Ishikawa (cell line): ENCODE results near the gene NPC1L1.

Source experiments
- CEBPB ChIP-seq: IDR thresholded peaks from 2 replicates; pipeline ENCODE4 v1.6.1; 2012
- CREB1 ChIP-seq: IDR thresholded peaks from 2 replicates; pipeline ENCODE4 v1.6.1; 2012; ENCODE audit warnings: low read depth
- EGR1 ChIP-seq: IDR thresholded peaks from 2 replicates; pipeline ENCODE4 v1.6.1; 2012
- EP300 ChIP-seq: IDR thresholded peaks from 2 replicates; pipeline ENCODE4 v1.6.1; 2012; ENCODE audit warnings: borderline replicate concordance
- FOXM1 ChIP-seq: IDR thresholded peaks from 2 replicates; pipeline ENCODE4 v1.6.1; 2012; ENCODE audit warnings: low read depth, borderline replicate concordance
- NFIC ChIP-seq: IDR thresholded peaks from 2 replicates; pipeline ENCODE4 v1.6.1; 2012
- RAD21 ChIP-seq: IDR thresholded peaks from 2 replicates; pipeline ENCODE4 v1.6.1; 2012; ENCODE audit warnings: low read depth
- TAF1 ChIP-seq: IDR thresholded peaks from 2 replicates; pipeline ENCODE4 v1.6.1; 2012; ENCODE audit warnings: low read depth, mild to moderate bottlenecking
- TCF12 ChIP-seq: IDR thresholded peaks from 2 replicates; pipeline ENCODE4 v1.6.1; 2012; ENCODE audit warnings: low read depth
- TEAD4 ChIP-seq: IDR thresholded peaks from 2 replicates; pipeline ENCODE4 v1.6.1; 2012
- YY1 ChIP-seq: IDR thresholded peaks from 2 replicates; pipeline ENCODE4 v1.6.1; 2012; ENCODE audit warnings: low read depth
- ZBTB7A ChIP-seq: IDR thresholded peaks from 2 replicates; pipeline ENCODE4 v1.6.1; 2012; ENCODE audit warnings: low read depth
- TF ChIP-seq, protein P1 (sequence below): IDR thresholded peaks from 2 replicates; pipeline ENCODE4 v1.6.1; 2012; ENCODE audit warnings: low read depth, mild to moderate bottlenecking
- TF ChIP-seq, protein P2 (sequence below): IDR thresholded peaks from 2 replicates; pipeline ENCODE4 v1.6.1; 2012
- TF ChIP-seq, protein P3 (sequence below): IDR thresholded peaks from 2 replicates; pipeline ENCODE4 v1.6.1; 2012

The NPC1L1 gene

DNA sequence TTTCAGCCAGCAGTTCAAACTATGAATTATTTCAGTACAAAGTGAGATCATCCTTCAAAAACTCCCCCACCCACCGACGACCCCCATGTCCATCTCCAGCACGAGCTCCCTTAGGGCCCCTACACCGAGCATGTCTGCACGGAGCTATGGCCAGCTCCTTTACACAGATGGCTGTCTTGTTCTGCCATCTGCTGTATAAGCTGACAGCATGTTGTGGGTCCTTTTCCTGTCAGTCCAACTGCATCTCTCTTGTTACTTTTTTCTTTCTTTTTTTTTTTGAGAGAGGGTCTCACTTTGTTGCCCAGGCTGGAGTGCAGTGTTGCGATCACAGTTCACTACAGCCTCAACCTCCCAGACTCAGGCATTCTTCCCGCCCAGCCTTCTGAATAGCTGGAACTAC is 21.6 kb downstream of the NPC1L1 start:
- TF ChIP-seq CEBPB (no peak), CREB1 (no peak), RAD21 (no peak)
- TF ChIP-seq, protein P1, sequence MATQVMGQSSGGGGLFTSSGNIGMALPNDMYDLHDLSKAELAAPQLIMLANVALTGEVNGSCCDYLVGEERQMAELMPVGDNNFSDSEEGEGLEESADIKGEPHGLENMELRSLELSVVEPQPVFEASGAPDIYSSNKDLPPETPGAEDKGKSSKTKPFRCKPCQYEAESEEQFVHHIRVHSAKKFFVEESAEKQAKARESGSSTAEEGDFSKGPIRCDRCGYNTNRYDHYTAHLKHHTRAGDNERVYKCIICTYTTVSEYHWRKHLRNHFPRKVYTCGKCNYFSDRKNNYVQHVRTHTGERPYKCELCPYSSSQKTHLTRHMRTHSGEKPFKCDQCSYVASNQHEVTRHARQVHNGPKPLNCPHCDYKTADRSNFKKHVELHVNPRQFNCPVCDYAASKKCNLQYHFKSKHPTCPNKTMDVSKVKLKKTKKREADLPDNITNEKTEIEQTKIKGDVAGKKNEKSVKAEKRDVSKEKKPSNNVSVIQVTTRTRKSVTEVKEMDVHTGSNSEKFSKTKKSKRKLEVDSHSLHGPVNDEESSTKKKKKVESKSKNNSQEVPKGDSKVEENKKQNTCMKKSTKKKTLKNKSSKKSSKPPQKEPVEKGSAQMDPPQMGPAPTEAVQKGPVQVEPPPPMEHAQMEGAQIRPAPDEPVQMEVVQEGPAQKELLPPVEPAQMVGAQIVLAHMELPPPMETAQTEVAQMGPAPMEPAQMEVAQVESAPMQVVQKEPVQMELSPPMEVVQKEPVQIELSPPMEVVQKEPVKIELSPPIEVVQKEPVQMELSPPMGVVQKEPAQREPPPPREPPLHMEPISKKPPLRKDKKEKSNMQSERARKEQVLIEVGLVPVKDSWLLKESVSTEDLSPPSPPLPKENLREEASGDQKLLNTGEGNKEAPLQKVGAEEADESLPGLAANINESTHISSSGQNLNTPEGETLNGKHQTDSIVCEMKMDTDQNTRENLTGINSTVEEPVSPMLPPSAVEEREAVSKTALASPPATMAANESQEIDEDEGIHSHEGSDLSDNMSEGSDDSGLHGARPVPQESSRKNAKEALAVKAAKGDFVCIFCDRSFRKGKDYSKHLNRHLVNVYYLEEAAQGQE, result no peak

DNA sequence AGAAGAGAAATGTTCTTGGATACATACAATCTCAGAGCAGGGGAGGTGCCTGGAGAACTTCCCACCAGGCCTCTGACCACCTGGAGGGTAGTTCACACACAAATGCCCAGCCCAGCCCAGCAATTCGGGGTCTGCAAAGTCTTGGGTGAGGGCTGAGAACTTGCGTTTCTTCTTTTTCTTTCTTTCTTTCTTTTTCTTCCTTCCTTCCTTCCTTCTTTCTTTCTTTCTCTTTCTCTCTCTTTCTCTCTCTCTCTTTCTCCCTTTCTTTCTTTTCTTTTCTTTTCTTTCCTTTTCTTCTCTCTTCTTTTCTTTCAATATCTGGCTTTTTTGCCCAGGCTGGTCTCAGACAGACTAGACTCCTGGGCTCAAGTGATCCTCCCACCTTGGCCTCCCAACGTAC is 22.4 kb downstream of the NPC1L1 start:
- TF ChIP-seq TEAD4, result no peak
- no peak for TF ChIP-seq YY1
- TF ChIP-seq, protein P1, result no peak
- TF ChIP-seq, protein P2, sequence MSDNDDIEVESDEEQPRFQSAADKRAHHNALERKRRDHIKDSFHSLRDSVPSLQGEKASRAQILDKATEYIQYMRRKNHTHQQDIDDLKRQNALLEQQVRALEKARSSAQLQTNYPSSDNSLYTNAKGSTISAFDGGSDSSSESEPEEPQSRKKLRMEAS, result no peak
- no peak for TF ChIP-seq CREB1
- no peak for TF ChIP-seq ZBTB7A
- TF ChIP-seq FOXM1, result no peak
- TF ChIP-seq EP300, result no peak

DNA sequence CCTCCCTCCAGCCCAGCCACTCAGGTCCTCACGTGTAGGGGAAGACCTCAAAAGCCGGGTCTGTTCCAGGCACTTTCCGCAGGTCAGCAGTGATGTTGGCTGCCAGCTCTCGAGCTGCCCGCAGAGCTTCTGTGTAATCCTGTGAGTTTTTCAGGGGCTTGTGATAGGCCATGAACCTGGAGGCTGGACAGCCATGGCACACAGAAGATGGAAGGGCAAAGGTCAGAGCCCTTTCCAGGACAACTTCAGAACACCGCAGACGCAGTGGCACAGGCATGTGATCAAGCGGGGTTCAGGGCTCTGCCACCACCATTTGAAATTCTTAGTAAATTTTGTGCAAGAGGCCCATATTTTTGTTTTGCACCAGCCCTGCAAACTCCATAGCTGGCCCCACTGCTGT is 24.0 kb downstream of the NPC1L1 start:
- TF ChIP-seq CEBPB, result no peak
- TF ChIP-seq, protein P2, result no peak
- TF ChIP-seq ZBTB7A, result no peak
- TF ChIP-seq RAD21, result no peak
- no peak for TF ChIP-seq YY1
- TF ChIP-seq EGR1, result no peak
- TF ChIP-seq FOXM1, result no peak
- TF ChIP-seq NFIC, result no peak
- TF ChIP-seq, protein P3, sequence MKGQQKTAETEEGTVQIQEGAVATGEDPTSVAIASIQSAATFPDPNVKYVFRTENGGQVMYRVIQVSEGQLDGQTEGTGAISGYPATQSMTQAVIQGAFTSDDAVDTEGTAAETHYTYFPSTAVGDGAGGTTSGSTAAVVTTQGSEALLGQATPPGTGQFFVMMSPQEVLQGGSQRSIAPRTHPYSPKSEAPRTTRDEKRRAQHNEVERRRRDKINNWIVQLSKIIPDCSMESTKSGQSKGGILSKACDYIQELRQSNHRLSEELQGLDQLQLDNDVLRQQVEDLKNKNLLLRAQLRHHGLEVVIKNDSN, result no peak

DNA sequence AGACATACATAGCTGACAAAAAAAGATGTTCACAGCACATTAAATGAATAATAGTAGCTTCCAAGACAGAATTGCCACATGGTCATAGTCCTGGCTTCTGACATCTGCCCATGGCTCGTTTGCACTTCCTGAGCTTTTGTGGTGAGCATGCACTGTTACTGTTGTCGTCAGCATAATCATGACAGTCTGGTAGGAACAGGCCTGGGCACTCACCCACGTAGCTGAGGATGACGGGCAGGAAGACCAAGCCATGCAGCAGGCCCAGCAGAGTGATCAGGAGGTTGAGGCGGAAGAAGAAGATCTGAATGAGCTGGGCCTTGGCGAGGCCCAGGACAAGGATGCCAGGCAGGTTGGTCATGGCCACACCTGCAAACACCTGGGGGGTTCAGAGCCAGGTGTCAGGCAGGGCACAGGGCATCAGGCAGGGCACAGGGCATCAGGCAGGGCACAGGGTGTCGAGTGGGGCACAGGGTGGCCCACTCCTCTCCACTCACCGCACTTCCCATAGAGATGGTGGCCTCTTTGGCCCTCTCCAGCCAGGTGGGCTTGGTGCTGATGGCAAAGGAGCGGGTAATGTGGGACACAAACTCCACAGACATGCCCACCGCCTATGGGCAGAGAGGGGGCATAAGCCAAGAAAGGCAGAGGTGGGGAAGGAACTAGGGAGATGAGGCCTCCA is 25.4 kb downstream of the NPC1L1 start:
- TF ChIP-seq NFIC (no peak), ZBTB7A (no peak), CREB1 (no peak), TAF1 (no peak), CEBPB (no peak), FOXM1 (no peak), EGR1 (no peak), RAD21 (no peak), TCF12 (no peak), EP300 (no peak), YY1 (no peak), TEAD4 (no peak)
- TF ChIP-seq, protein P3, result no peak
- TF ChIP-seq, protein P2, result no peak
- TF ChIP-seq, protein P1, result no peak

DNA sequence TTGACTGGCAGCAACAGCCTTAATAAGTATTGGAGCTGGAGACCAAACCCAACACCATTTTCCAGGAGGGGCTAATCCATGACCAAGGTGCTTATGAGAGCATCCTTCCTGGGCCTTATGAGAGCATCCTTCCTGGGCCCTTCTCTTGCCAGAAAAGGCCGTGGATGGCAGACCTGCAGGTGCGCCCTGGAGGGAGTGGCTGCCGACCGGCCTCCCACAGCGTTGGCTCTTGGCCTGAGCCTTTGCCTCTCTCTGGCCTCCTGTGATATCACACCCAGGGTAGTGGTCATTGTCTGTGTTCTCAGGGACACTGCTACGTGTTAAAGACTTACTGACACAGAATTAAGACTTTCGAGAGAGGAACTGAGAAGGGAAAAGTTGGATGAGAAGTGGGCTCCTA is 28.4 kb downstream of the NPC1L1 start:
- TF ChIP-seq CREB1 (no peak), CEBPB (no peak), TEAD4 (no peak), RAD21 (no peak), TCF12 (no peak), FOXM1 (no peak), EGR1 (no peak), YY1 (no peak), TAF1 (no peak), EP300 (no peak), NFIC (no peak), ZBTB7A (no peak)
- TF ChIP-seq, protein P2, result no peak
- TF ChIP-seq, protein P3, result no peak
- TF ChIP-seq, protein P1, result no peak
